Activated CD4-positive, alpha-beta T cell treated with anti-CD3 and anti-CD28 coated beads, Interleukin-2, amount 50 U/mL, for 16 hours (primary cell): ENCODE results near the gene SPEN.
"Not testable (repeated sequence)": the region's sequence is repeated elsewhere in the genome, so short reads cannot be mapped to it uniquely, and the experiment has no call there.

ENCODE experiments used
- DNase-seq: peaks from one replicate; pipeline ENCODE4 v3.0.0-alpha.2; 2020

Gene SPEN

GRCh38 chr1:15858672-15859372 lies 11.3 kb downstream of the SPEN start:
- DNase-seq: no peak

DNA sequence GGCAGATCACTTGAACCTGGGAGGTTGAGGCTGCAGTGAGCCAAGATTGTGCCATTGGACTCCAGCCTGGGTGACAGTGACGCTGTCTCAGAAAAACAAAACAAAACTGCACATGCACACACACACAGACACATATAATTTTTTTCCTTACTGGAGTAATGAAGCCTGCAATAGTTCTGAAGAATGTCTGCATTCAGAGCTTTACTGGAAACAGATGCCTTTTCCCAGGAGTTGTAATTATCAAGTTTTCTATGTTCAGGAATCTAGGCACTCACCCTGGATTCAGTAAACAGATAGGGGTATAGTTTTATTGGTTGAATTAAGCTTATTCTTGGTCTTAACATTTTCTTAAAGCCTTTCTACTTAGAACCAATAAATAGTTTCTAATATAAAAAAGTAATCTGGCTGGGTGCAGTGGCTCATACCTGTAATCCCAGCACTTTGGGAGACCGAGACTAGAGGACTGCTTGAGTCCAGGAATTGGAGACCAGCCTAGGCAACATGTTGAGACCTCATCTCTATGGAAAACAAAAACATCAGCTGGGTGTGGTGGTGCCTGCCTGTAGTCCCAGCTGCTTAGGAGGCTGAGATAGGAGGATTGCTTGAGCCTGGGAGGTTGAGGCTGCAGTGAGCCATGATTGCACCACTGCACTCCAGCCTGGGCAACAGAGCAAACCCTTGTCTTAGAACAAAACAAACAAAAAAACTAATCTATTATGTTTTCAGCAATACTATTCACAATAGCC lies 15.8 kb downstream of the SPEN start:
- no peak for DNase-seq

GRCh38 chr1:15866721-15867201 lies 19.3 kb downstream of the SPEN start:
- no peak for DNase-seq

- DNase-seq: no peak
Observed at GRCh38 chr1:15867288-15867687, 19.8 kb downstream of the SPEN start.

- no peak for DNase-seq
Observed at GRCh38 chr1:15869413-15869812, 21.9 kb downstream of the SPEN start.

GRCh38 chr1:15870421-15870820 lies 22.9 kb downstream of the SPEN start:
- no peak for DNase-seq

DNA sequence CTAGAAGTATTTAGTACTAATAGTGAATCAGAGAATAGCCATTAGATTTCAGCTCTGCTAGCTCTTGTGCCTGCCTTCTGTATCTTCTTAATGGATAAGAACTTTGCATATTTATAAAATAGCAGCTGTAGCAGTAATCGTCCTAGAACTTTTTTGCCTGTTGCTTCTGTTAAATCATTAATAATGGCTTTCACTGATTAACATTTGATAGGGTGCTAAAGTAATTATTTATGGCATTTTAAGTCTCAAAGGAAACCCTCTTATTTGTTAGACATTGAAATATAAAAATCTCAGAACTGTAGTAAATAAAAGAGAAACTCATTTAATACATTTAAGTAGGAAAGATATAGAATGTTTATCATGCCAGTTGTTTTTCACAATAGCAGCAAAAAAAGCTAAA lies 27.0 kb downstream of the SPEN start:
- no peak for DNase-seq

- DNase-seq: no peak
Observed at GRCh38 chr1:15876357-15877055, 29.0 kb downstream of the SPEN start.

DNA sequence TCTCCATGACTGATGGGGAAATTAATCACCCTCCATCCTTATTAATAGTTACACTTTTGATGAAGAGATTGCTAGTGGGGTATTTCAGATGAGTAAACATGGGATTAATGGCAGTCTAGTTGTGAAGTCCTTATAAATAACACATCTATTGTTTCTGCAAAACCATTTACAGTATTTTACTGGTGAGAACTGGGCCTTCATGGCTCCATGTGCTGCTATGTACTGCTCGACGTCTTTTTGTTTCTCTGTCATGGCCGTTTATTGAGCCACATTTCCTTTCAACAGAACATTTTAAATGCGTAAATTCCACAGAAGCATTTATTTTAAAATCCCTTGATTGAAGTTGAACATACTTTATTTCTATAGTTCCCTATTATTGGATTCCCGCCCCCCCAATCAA lies 34.5 kb downstream of the SPEN start:
- no peak for DNase-seq

- DNase-seq: no peak
Observed at GRCh38 chr1:15882665-15883064, 35.2 kb downstream of the SPEN start.

- no peak for DNase-seq
Observed at GRCh38 chr1:15883326-15883725, 35.8 kb downstream of the SPEN start.

DNA sequence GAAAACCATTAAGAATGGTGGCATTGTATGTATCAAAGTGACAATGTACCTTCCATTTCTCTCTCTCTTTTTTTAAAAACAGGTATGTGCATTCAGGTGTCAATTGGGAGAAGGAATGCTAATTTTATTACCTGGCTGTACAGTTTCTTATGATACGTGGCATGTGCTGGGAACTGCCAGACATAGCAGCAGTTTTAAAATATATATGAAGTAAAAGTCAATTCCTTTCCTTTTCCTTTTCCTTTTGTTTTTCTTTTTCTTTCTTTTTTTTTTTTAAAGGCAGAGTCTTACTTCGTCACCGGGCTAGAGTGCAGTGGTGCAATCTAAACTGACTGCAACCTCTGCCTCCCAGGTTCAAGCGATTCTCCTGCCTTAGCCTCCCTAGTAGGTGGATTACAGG lies 37.0 kb downstream of the SPEN start:
- DNase-seq: no peak

DNA sequence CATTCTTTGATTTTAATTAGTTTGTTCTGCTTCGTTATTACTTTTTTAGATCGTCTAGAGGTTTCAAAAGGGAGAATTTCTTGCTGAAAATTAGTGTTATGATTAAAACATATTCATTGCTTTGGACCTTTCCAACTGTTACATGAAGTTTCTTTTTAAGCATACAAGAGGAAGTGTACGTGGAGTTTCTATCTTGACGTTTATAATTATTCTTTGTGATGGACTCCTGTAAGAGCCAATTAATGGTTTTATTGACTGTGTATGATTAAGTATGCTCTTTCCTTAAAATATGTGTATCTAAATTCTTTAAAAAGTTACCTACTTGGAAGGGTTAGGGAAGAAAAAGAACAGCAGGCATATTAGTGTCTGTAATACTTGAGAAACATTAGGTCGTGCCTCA lies 37.8 kb downstream of the SPEN start:
- DNase-seq: no peak

DNA sequence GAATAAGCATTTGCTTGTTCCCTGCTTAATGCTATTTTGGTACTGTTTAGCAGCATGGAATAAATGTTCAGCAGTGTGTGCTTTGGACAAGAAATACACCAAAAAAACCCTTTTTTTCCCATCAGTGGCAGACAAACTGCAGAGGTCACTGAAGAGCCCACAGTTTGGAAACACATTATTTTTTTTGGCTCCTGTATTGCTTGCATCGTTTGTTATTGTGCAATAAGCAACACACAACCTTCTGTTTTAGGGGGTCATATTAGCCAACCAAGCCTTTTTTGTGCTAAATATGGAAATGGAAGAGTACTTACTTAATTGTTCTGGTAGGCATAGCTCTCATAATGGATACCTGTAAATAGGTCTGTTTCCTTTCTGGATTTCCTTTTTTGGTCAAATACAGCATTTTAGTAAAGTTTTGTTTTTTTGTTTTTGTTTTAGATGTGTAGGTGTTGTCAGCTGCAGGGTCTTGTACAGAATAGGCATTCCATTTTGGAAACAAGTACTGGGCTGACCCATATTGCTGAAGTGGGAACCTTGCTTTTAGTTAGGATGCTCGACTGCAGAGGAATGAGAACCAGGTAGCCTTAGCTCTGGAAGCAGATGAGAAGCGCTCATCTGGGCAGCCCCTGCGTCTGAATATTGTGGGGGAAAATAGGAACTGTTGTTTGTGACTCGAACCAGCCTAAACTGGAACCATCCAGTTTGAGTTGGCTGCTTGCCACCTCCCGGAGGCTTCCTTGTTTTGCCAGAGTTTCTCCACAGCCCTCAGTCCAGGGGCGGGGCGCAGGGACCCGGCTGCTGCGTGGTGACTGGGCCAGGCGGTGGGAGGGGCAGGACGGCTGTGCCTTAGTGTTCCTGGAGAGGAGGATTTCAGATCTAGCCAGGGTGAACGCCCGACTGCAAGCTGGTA lies 38.4 kb downstream of the SPEN start:
- DNase-seq: peak; percentile 11

DNA sequence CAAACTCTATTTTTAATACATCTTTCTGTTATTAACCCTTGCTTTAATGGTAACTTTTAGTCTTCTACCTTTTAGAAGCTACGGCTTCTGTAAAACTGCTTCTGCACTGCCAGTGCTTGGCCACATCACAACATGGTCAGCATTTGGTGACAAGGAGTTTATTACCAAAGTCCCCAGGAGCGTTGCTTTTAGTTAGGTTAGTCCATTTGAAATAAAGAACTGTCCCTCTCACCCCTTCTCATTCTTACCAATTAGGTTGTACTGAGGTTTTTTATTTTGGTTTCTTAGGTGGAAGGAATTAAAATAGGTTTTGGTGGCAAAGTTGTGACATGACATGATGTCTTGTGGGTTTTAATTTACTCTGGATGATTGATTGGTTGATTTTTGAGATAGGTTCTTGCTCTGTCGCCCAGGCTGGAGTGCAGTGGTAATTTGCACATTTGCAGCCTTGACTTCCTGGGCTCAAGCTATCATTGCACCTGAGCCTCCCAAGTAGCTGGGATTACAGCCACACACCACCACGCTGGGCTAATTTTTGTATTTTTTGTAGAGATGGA lies 39.2 kb downstream of the SPEN start:
- no peak for DNase-seq

DNA sequence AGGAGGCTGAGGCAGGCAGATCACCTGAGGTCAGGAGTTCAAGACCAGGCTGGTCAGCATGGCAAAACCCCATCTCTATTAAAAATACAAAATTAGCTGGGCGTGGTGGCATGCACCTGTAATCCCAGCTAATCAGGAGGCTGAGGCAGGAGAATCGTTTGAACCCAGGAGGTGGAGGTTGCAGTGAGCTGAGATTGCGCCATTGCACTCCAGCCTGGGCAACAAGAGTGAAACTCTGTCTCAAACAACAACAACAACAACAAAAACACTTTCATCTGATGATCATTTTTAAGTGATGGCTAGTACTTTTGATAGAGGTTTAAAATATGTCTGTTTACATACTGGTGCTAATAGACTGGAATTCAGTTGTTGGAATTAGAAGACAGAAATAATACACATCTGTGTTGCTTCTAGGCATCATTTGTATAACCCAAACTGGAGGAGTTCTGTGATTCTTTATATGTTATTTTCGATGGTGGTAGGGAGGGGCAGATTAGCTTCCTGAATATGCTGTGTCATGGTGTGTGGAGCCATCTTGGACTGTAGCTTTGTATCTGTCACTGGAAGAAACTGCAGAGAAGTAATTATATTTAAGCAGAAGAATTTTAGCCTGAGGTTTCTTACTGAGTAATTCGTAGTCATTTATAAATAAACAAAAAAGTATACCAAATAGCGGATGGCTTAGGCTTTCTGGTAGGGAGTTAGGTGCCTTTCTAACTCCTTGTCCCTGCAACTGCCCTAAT lies 45.5 kb downstream of the SPEN start:
- not testable (repeated sequence) for DNase-seq

DNA sequence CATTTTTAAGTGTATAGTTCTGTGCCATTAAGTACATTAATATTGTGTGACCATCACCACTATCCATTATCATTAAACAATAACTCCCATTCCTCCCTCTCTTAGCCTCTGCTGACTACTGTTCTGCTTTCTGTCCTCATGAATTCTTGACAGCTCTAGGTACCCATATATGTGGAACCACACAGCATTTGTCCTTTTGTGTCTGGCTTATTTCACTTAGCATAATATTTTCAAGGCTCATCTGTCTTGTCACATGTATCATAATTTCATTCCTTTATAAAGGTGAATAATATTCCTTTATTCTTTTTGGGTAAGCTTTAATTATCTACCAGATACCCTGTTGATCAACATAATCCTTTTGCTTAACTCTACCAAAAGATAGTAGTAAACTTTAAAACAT lies 47.7 kb downstream of the SPEN start:
- no peak for DNase-seq

DNA sequence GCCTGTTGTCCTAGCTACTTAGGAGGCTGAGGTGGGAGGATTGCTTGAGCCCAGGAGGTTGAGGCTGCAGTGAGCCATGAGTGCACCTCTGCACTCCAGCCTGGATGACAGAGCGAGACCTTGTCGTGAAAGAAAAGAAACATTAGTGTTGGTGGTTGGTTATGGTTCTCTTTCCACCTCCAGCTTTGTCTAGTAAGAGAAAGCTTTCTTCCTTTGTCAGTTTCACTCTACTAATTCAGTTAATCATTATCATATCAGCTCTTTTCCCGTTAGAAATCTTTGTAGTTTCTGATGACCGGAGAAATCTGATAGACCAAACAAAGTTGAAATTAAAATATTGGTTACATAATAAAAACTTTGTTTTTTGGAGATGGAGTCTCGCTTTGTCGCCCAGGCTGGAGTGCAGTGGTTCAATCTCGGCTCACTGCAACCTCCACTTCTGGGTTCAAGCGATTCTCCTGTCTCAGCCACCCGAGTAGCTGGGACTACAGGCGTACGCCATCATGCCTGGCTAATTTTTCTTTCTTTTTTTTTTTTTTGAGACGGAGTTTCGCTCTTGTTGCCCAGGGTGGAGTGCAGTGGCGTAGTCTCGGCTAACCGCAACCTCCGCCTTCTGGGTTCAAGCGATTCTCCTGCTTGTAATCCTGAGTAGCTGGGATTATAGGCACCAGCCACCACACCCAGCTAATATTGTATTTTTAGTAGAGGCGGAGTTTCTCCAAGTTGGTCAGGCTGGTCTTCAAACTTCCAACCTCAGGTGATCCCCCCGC lies 49.5 kb downstream of the SPEN start:
- DNase-seq: not testable (repeated sequence)

DNA sequence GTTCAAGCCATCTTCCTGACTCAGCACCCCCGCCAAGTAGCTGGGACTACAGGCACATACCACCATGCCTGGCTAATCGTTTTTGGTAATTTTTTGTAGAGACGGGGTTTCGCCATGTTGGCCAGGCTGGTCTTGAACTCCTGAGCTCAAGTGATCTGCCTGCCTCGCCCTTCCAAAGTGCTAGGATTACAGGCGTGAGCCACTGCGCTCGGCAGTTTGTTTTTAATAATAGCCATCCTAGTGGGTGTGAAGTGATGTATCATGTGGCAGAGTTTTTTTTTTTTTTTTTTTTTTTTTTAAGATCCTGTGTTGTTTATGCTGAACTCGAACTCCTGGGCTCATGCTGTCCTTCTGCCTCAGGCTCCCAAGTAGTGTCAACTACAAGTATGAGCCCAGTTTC lies 51.8 kb downstream of the SPEN start:
- no peak for DNase-seq

DNA sequence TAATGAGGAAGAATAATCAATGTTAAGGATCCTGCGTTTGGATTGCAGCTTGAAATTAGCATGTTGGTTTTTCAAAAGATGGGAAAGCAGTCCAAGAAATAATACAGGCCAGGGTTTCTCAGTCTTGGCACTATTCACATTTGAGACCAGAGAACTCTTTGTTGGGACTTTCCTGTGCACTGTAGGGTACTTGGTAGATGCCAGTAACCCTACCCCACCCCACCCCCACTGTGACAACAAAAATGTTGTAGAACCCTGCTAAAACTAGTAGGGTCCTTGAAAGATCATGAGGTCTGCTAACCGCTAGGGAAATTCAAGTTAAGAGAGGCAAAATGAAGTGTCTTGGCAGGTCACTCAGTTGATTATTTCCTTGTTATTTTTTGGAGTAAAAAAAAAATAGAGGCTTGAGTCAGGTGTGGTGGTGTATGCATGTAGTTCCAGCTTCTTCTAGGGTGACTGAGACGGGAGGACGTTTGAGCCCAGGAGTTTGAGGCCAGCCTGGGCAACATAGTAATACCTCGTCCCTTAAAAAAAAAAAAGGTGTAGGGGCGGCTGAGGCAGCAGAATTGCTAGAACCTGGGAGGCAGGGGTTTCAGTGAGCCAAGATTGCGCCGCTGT lies 53.3 kb downstream of the SPEN start:
- no peak for DNase-seq
